GM19463 (cell line): ENCODE data around the gene PKIG.

Experiments
- ATAC-seq: cut with Tn5 transposase; IDR thresholded peaks from one replicate; pipeline ENCODE4 v1.9.1; 2021; ENCODE audit warnings: mild to moderate bottlenecking, moderate library complexity; ENCODE audit not compliant: unreplicated experiment

The PKIG gene

GRCh38 chr20:44615876-44616603, 33.7 kb downstream of the PKIG start:
- ATAC-seq: no peak

- ATAC-seq: no peak
Measured at GRCh38 chr20:44616604-44616964, 34.2 kb downstream of the PKIG start.

GRCh38 chr20:44618318-44618731, 35.9 kb downstream of the PKIG start:
- no peak for ATAC-seq

- ATAC-seq: no peak
Measured at GRCh38 chr20:44619294-44619693, 36.9 kb downstream of the PKIG start.

GRCh38 chr20:44620030-44620429, 37.7 kb downstream of the PKIG start:
- ATAC-seq: no peak

GRCh38 chr20:44621325-44621724, 38.9 kb downstream of the PKIG start:
- ATAC-seq: no peak

- ATAC-seq: no peak
Measured at GRCh38 chr20:44621939-44622338, 39.6 kb downstream of the PKIG start.

- ATAC-seq: no peak
Measured at GRCh38 chr20:44622501-44623270, 40.3 kb downstream of the PKIG start.

- no peak for ATAC-seq
Measured at GRCh38 chr20:44624152-44624551, 41.8 kb downstream of the PKIG start.

- no peak for ATAC-seq
Measured at GRCh38 chr20:44624743-44625271, 42.4 kb downstream of the PKIG start.

- ATAC-seq: no peak
Measured at GRCh38 chr20:44625361-44625760, 43.0 kb downstream of the PKIG start.

- ATAC-seq: no peak
Measured at GRCh38 chr20:44626278-44626677, 43.9 kb downstream of the PKIG start.

- no peak for ATAC-seq
Measured at GRCh38 chr20:44627364-44628010, 45.1 kb downstream of the PKIG start.

- ATAC-seq: no peak
Measured at GRCh38 chr20:44629017-44629385, 46.6 kb downstream of the PKIG start.

- no peak for ATAC-seq
Measured at GRCh38 chr20:44629542-44629941, 47.2 kb downstream of the PKIG start.

- ATAC-seq: no peak
Measured at GRCh38 chr20:44630297-44630696, 47.9 kb downstream of the PKIG start.

GRCh38 chr20:44632103-44632752, 49.8 kb downstream of the PKIG start:
- no peak for ATAC-seq

GRCh38 chr20:44633187-44633810, 50.9 kb downstream of the PKIG start:
- ATAC-seq: no peak

- ATAC-seq: no peak
Measured at GRCh38 chr20:44633872-44634600, 51.7 kb downstream of the PKIG start.

GRCh38 chr20:44635877-44636276, 53.5 kb downstream of the PKIG start:
- ATAC-seq: no peak
